ENCODE data around the gene COQ5.
"Not testable (repeated sequence)": the region's sequence is repeated elsewhere in the genome, so short reads cannot be mapped to it uniquely, and the experiment has no call there.

Gene COQ5

GRCh38 chr12:120534703-120535655 is 6.0 kb upstream of the COQ5 start:
- H3K9me3 ChIP-seq (ENCODE audit: insufficient read depth, low read length): no peaks in the 10 kb centered on the region
- H3K4me3 ChIP-seq (ENCODE audit: low read length): peak overlapping the region; percentile 82
- H2AFZ ChIP-seq (ENCODE audit: low read depth, low read length): peak overlapping the region; percentile 58; the same call in 1 of the 2 replicates
- peaks cover 59% of the 10 kb centered on the region for H3K79me2 ChIP-seq (ENCODE audit: low read length)
- peaks cover 48% of the 10 kb centered on the region for H4K20me1 ChIP-seq (ENCODE audit: insufficient read depth, low read length)
- H3K36me3 ChIP-seq (replicated peaks; ENCODE audit: low read depth, low read length): peaks cover 29% of the 10 kb centered on the region
- H3K27ac ChIP-seq (ENCODE audit: low read length): peak overlapping the region; percentile 38
- peak overlapping the region; percentile 66 for H3K4me2 ChIP-seq (ENCODE audit: low read length)
- peak overlapping the region; percentile 87 for H3K9ac ChIP-seq (ENCODE audit: low read length)
- peaks cover 27% of the 10 kb centered on the region for H3K4me1 ChIP-seq (ENCODE audit: low read length)
- H3K27me3 ChIP-seq (ENCODE audit: low read depth, low read length): no peaks in the 10 kb centered on the region
- TF ChIP-seq CTCF (IDR thresholded peaks at IDR 0.05; ENCODE audit: low read depth, low read length): no peak
- TF ChIP-seq EZH2phosphoT487 (IDR thresholded peaks at IDR 0.05; ENCODE audit: low read depth): no peak

GRCh38 chr12:120534203-120534702 is 5.3 kb upstream of the COQ5 start, which contains the start of gene RNF10:
Gene RNF10, plus strand, starts transcription at chr12:120534356. Its CDS starts 456 bp downstream, at chr12:120534812.
- H3K79me2 ChIP-seq (ENCODE audit: low read length): peaks cover 52% of the 10 kb centered on the region
- peak within 1 kb of the TSS; percentile 38 for H3K27ac ChIP-seq (ENCODE audit: low read length)
- H4K20me1 ChIP-seq (ENCODE audit: insufficient read depth, low read length): peaks cover 42% of the 10 kb centered on the region

GRCh38 chr12:120532701-120533238 is 3.8 kb upstream of the COQ5 start:
- Histone ChIP-seq H3K27me3 (ENCODE audit: low read depth, low read length) (no peaks in the 10 kb centered on the region), H4K20me1 (ENCODE audit: insufficient read depth, low read length) (peaks cover 28% of the 10 kb centered on the region), H3K9ac (ENCODE audit: low read length) (no peak overlapping the region)

More at GRCh38 chr12:120534203-120534702, 5.3 kb upstream of the COQ5 start, which contains the start of gene RNF10:
- peaks cover 27% of the 10 kb centered on the region for H3K4me1 ChIP-seq (ENCODE audit: low read length)
- H3K4me3 ChIP-seq (ENCODE audit: low read length): peak within 1 kb of the TSS; percentile 82
- TF ChIP-seq EZH2phosphoT487 (IDR thresholded peaks at IDR 0.05; ENCODE audit: low read depth) (no peak), CTCF (IDR thresholded peaks at IDR 0.05; ENCODE audit: low read depth, low read length) (no peak)
- peak within 1 kb of the TSS; percentile 58 for H2AFZ ChIP-seq (ENCODE audit: low read depth, low read length)
- H3K36me3 ChIP-seq (replicated peaks; ENCODE audit: low read depth, low read length): peaks cover 27% of the 10 kb centered on the region
- H3K9ac ChIP-seq (ENCODE audit: low read length): peak within 1 kb of the TSS; percentile 87
- no peaks in the 10 kb centered on the region for H3K27me3 ChIP-seq (ENCODE audit: low read depth, low read length)
- H3K4me2 ChIP-seq (ENCODE audit: low read length): peak within 1 kb of the TSS; percentile 66
- no peaks in the 10 kb centered on the region for H3K9me3 ChIP-seq (ENCODE audit: insufficient read depth, low read length)

GRCh38 chr12:120530418-120530761 is 1.4 kb upstream of the COQ5 start:
- peak overlapping the region; percentile 89; the same call in 1 of the 2 replicates for H3K9ac ChIP-seq (ENCODE audit: low read length)
- peak overlapping the region; percentile 99 for H3K4me3 ChIP-seq (ENCODE audit: low read length)
- not testable (repeated sequence) for H3K9me3 ChIP-seq (ENCODE audit: insufficient read depth, low read length); H3K4me1 ChIP-seq (ENCODE audit: low read length); H4K20me1 ChIP-seq (ENCODE audit: insufficient read depth, low read length); H3K27ac ChIP-seq (ENCODE audit: low read length); H3K27me3 ChIP-seq (ENCODE audit: low read depth, low read length); H3K36me3 ChIP-seq (replicated peaks; ENCODE audit: low read depth, low read length)
- H2AFZ ChIP-seq (ENCODE audit: low read depth, low read length): peak overlapping the region; percentile 92; the same call in 1 of the 2 replicates
- H3K4me2 ChIP-seq (ENCODE audit: low read length): peak overlapping the region; percentile 95
- peaks cover 25% of the 10 kb centered on the region for H3K79me2 ChIP-seq (ENCODE audit: low read length)

More at GRCh38 chr12:120532701-120533238, 3.8 kb upstream of the COQ5 start:
- peaks cover 27% of the 10 kb centered on the region for H3K4me1 ChIP-seq (ENCODE audit: low read length)
- peaks cover 46% of the 10 kb centered on the region for H3K79me2 ChIP-seq (ENCODE audit: low read length)
- H3K4me2 ChIP-seq (ENCODE audit: low read length): no peak overlapping the region
- TF ChIP-seq CTCF (IDR thresholded peaks at IDR 0.05; ENCODE audit: low read depth, low read length) (no peak), EZH2phosphoT487 (IDR thresholded peaks at IDR 0.05; ENCODE audit: low read depth) (no peak)
- no peak overlapping the region for H3K27ac ChIP-seq (ENCODE audit: low read length)
- peaks cover 18% of the 10 kb centered on the region for H3K36me3 ChIP-seq (replicated peaks; ENCODE audit: low read depth, low read length)
- H3K9me3 ChIP-seq (ENCODE audit: insufficient read depth, low read length): no peaks in the 10 kb centered on the region
- H3K4me3 ChIP-seq (ENCODE audit: low read length): no peak overlapping the region
- no peak overlapping the region for H2AFZ ChIP-seq (ENCODE audit: low read depth, low read length)

All from OCI-LY3 (cell line).